Prostate gland (tissue), 2 donors: Measurements from ENCODE around the gene OSBP2.

Source experiments
- CTCF ChIP-seq, 4 experiments: fragments of 200-600 bp in 2 of 4; fragments of 450-650 bp in 2 of 4; sonication (generic) in 2 of 4; IDR thresholded peaks; 1 replicate in 3 of 4; 2 replicates in 1 of 4; pipeline ENCODE4 v1.5.1; 2016 to 2019; ENCODE audit warnings: antibody characterized with exemption in 4 of 4, mild to moderate bottlenecking in 2 of 4, moderate library complexity in 2 of 4
- POLR2A ChIP-seq: fragments of 450-650 bp; IDR thresholded peaks from one replicate; pipeline ENCODE4 v1.6.1; 2016; ENCODE audit warnings: antibody characterized with exemption, mild to moderate bottlenecking
- POLR2AphosphoS5 ChIP-seq: sonication (generic); formaldehyde crosslinking; IDR thresholded peaks from one replicate; pipeline ENCODE4 v1.6.1; 2017; ENCODE audit warnings: antibody characterized with exemption

GRCh38 chr22:30795118-30795517 lies 100.4 kb downstream of the OSBP2 start:
- TF ChIP-seq CTCF (IDR thresholded peaks at IDR 0.05) = no peak
- no peak for TF ChIP-seq POLR2AphosphoS5
- TF ChIP-seq POLR2A = no peak
